Measurements from ENCODE around the gene RHOD. TPM values are rescaled to one million over a fixed set of nuclear protein-coding genes. Genes with fewer than 3 reads are reported as not detected.

The RHOD gene
- total RNA-seq, 1 experiment from 2014 or later, result 33.5 TPM

GRCh38 chr11:67043572-67044349, 12.9 kb upstream of the RHOD start:
- POLR2A ChIA-PET, result interaction anchor here (0.6 kb wide), 1 partner anchor 232 kb away, joined by 3 read pairs; no protein-coding TSS in a partner anchor
- no peaks in the 10 kb centered on the region for H3K36me3 ChIP-seq (ENCODE audit: control insufficient read depth, insufficient read depth, low read length)
- H3K9me3 ChIP-seq (ENCODE audit: control insufficient read depth, insufficient read depth, low read depth, low read length), result no peaks in the 10 kb centered on the region
- no TSS peak for BruUV-seq (replicated peaks)
- ATAC-seq (no peak), DNase-seq (ENCODE audit: low read depth, low spot score) (no peak)
- H3K4me3 ChIP-seq (ENCODE audit: low read depth in 2 of 2, low read length in 2 of 2), result no peak overlapping the region
- intact Hi-C loops (cut with micrococcal nuclease; ENCODE audit: unreplicated experiment) (no loop called here), in situ Hi-C loops (cut with HindIII; ENCODE audit: low pct_unique_long_range_greater_than_20kb, low sequenced_read_pairs) (no loop called here)
- TF ChIP-seq SIN3A (IDR thresholded peaks at IDR 0.05; ENCODE audit: borderline replicate concordance, insufficient read depth, low read depth, low read length) (no peak), TCF7L2 (IDR thresholded peaks at IDR 0.05; ENCODE audit: low read depth, low read length) (no peak), REST (IDR thresholded peaks at IDR 0.05; ENCODE audit: insufficient read depth in 1 of 2, low read depth in 2 of 2, low read length in 1 of 2) (no peak), CTCF (IDR thresholded peaks at IDR 0.05) (no peak), POLR2AphosphoS5 (IDR thresholded peaks at IDR 0.05; ENCODE audit: low read depth, low read length) (no peak)
- no peaks in the 10 kb centered on the region for H3K27me3 ChIP-seq (ENCODE audit: control insufficient read depth, insufficient read depth, low read length)
- CTCF ChIA-PET, result no interaction called here
- H3K27ac ChIP-seq (ENCODE audit: low read length), result no peak overlapping the region
- no peaks in the 10 kb centered on the region; the same call in 1 of the 2 replicates for H3K4me1 ChIP-seq (ENCODE audit: control insufficient read depth, insufficient read depth, low read length)

GRCh38 chr11:67044496-67044895, 12.2 kb upstream of the RHOD start:
- DNase-seq (ENCODE audit: low read depth, low spot score), result no peak
- CTCF ChIA-PET, result interaction anchor here (0.6 kb wide), 1 partner anchor 11 kb away, joined by 6 read pairs; no protein-coding TSS in a partner anchor
- BruUV-seq (replicated peaks), result no TSS peak
- no peak for ATAC-seq
- Histone ChIP-seq H3K36me3 (ENCODE audit: control insufficient read depth, insufficient read depth, low read length) (no peaks in the 10 kb centered on the region), H3K4me1 (ENCODE audit: control insufficient read depth, insufficient read depth, low read length) (no peaks in the 10 kb centered on the region; the same call in 1 of the 2 replicates), H3K4me3 (ENCODE audit: low read depth in 2 of 2, low read length in 2 of 2) (no peak overlapping the region), H3K27ac (ENCODE audit: low read length) (no peak overlapping the region), H3K27me3 (ENCODE audit: control insufficient read depth, insufficient read depth, low read length) (no peaks in the 10 kb centered on the region), H3K9me3 (ENCODE audit: control insufficient read depth, insufficient read depth, low read depth, low read length) (no peaks in the 10 kb centered on the region)
- in situ Hi-C loops (cut with HindIII; ENCODE audit: low pct_unique_long_range_greater_than_20kb, low sequenced_read_pairs), result no loop called here
- POLR2A ChIA-PET, result no interaction called here
- no peak for TF ChIP-seq POLR2AphosphoS5 (IDR thresholded peaks at IDR 0.05; ENCODE audit: low read depth, low read length)
- TF ChIP-seq CTCF (IDR thresholded peaks at IDR 0.05), result no peak
- TF ChIP-seq TCF7L2 (IDR thresholded peaks at IDR 0.05; ENCODE audit: low read depth, low read length), result no peak
- no peak for TF ChIP-seq REST (IDR thresholded peaks at IDR 0.05; ENCODE audit: insufficient read depth in 1 of 2, low read depth in 2 of 2, low read length in 1 of 2)
- TF ChIP-seq SIN3A (IDR thresholded peaks at IDR 0.05; ENCODE audit: borderline replicate concordance, insufficient read depth, low read depth, low read length), result no peak
- intact Hi-C loops (cut with micrococcal nuclease; ENCODE audit: unreplicated experiment), result no loop called here
